Left lung (tissue), 10 donors: Measurements from ENCODE around the gene ISL2. TPM values are rescaled to one million over a fixed set of nuclear protein-coding genes. Genes with fewer than 3 reads are reported as not detected.

ENCODE experiments used
- ATAC-seq: fragments of 200-7000 bp; cut with Tn5 transposase; one replicate; pipeline ENCODE4 v1.9.1; 2020; ENCODE audit warnings: moderate library complexity
- DNase-seq, 4 donors: peaks; one replicate each; pipeline ENCODE4 v3.0.0-alpha.2; 2013 to 2020
- H3K27ac ChIP-seq, 2 donors: fragments of 200-600 bp; sonication (generic) in 1 of 2; one replicate each; pipeline versions ENCODE4 v1.5.0 to v1.8.0; 2020 to 2021
- H3K27me3 ChIP-seq, 2 donors: fragments of 200-600 bp; sonication (generic) in 1 of 2; one replicate each; pipeline versions ENCODE4 v1.5.0 to v1.8.0; 2020 to 2021
- H3K36me3 ChIP-seq, 2 donors: fragments of 200-600 bp; sonication (generic) in 1 of 2; one replicate each; pipeline versions ENCODE4 v1.5.0 to v1.8.0; 2020 to 2021
- H3K4me1 ChIP-seq, 2 donors: fragments of 200-600 bp; one replicate each; pipeline ENCODE4 v1.8.0; 2021
- H3K4me3 ChIP-seq, 2 donors: fragments of 200-600 bp; sonication (generic) in 1 of 2; one replicate each; pipeline versions ENCODE4 v1.5.0 to v1.8.0; 2020 to 2021; ENCODE audit warnings: mild to moderate bottlenecking in 1 of 2
- H3K9me3 ChIP-seq, 2 donors: fragments of 200-600 bp; sonication (generic) in 1 of 2; one replicate each; pipeline versions ENCODE4 v1.5.0 to v1.8.0; 2020 to 2021
- CTCF ChIP-seq, 2 donors: fragments of 200-600 bp; sonication (generic) in 1 of 2; IDR thresholded peaks; one replicate each; pipeline versions ENCODE4 v1.5.0 to v1.8.0; 2021; ENCODE audit warnings: antibody characterized with exemption in 2 of 2
- intact Hi-C, 2 donors: fragments of 100-400 bp; cut with DNase I; formaldehyde crosslinking; loops; one replicate each; pipeline versions ENCODE4 v1.11.2 to v1.14.2; 2022
- polyA plus RNA-seq, 6 donors: library from polyadenylated mRNA; unstranded; fragments of 120-200 nt; gene quantifications; one replicate each; pipeline ENCODE4 v1.2.1, GENCODE V29; 2013; ENCODE audit not compliant: insufficient read length in 6 of 6
- total RNA-seq, 2 donors: library from RNA; stranded (reverse); fragmentation: NEBNext Ultra II Directional; extraction: Animal tissue kit (Norgen Biotek cat#: 25700); gene quantifications; one replicate each; pipeline ENCODE4 v1.2.1, GENCODE V29; 2021
- donor health status: DM: no; HTN: yes; CAD: no.
- donor health status: DM: no; HTN: no; CAD: no.

Gene ISL2
- total and polyA plus RNA-seq, 8 donors: 0.11 to 0.39 (median 0.16) TPM; not detected in 4

DNA sequence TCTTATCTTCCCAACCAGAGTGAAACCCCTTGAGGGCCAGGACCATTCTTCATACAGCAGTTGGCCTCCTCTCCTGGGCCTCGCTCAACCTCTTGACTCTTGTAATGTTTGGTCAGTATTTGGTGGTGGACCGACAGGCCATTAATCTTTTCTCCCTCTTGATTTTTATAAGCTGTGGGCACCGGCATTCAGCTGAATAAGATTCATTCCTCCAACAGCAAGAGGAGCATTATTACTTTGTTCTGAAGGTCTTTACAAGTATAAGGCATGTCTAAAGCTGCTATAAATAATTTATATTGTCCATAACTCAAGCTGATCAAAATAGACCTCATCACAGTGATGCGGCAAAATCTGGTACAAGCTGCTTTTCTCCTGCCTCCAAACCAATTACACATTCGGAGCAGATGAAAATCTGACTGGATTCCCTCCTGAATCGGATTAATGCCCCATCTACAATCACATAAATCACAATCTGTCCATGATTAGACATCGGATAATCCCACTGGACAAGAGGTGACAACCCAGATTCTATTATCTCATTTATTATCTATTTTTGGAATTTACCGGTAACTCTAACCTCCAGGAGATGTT, 8.4 kb upstream of the ISL2 start:
- Histone ChIP-seq H3K4me3 (no peak overlapping the region), H3K4me1 (no peaks in the 10 kb centered on the region), H3K36me3 (no peaks in the 10 kb centered on the region), H3K27me3 (peaks cover 4 to 82% of the 10 kb centered on the region in 2 donors), H3K27ac (no peak overlapping the region), H3K9me3 (no peaks in the 10 kb centered on the region)
- intact Hi-C loops: loop anchor here in 1 of 2 donors (5.0 kb wide), 1 partner anchor 136 kb away; no protein-coding TSS in a partner anchor
- ATAC-seq (no peak), DNase-seq (no peak)
- no peak for TF ChIP-seq CTCF (IDR thresholded peaks at IDR 0.05)

DNA sequence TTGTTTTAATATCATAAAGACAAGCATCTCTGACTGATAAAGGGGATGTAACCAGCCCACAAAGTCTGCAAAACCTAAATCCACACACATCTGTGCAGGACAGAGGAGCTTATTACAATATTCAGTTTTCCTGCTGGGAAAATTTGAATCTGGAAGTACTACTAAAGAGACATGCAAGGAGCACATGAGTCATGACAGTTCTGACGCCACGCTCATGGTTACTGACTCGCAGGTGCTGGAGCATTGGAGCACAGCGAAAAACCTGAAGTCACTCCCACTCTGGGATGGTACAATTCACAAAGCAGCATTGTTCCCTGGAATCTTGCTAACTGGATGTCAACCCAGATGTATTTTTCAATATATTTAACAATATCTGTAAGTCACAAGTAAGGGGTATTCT, 7.6 kb upstream of the ISL2 start:
- intact Hi-C loops: loop anchor here in 1 of 2 donors (5.0 kb wide), 1 partner anchor 137 kb away; no protein-coding TSS in a partner anchor
- no peaks in the 10 kb centered on the region for H3K9me3 ChIP-seq
- H3K4me3 ChIP-seq: no peak overlapping the region
- H3K4me1 ChIP-seq: no peaks in the 10 kb centered on the region
- no peak for ATAC-seq
- H3K27me3 ChIP-seq: peaks cover 12 to 82% of the 10 kb centered on the region in 2 donors
- no peak for DNase-seq
- no peaks in the 10 kb centered on the region for H3K36me3 ChIP-seq
- no peak for TF ChIP-seq CTCF (IDR thresholded peaks at IDR 0.05)
- H3K27ac ChIP-seq: no peak overlapping the region

DNA sequence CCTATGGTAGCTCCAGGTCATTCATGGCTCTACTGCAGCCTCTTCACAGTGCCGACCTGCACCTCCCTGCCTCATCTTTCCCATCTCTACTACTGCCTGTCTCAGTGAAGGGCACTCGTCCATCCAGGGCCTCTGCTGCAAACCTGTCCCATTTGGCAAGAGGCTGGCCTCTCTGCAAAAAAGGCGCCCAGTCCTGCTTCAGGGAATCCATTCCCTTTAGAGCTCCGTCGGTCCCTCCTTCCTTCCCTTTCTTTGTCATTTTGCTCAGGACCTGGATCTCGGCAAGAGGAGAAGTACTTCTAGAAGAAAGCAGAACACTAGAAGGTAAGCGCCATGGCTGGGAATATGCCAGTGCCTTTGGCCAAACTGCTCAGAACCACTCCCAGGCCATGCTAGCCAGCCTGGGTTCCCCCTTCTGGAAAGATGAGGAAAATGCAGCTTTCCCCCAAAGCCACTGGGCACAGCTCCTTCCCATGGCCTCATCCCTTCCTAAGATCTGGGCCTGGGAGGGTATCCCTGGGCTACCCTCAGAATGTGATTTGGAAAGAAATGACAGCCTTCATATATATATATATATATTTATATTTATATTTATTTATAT, 6.4 kb upstream of the ISL2 start:
- H3K4me1 ChIP-seq: peaks cover 0 to 2% of the 10 kb centered on the region in 2 donors
- intact Hi-C loops: no loop called here
- H3K9me3 ChIP-seq: no peaks in the 10 kb centered on the region
- ATAC-seq (peak; percentile 94), DNase-seq (peak in 1 of 4 donors; percentile 62)
- H3K36me3 ChIP-seq: no peaks in the 10 kb centered on the region
- TF ChIP-seq CTCF (IDR thresholded peaks at IDR 0.05): peak; percentile 42 to 51
- no peak overlapping the region for H3K27ac ChIP-seq
- H3K4me3 ChIP-seq: no peak overlapping the region
- peaks cover 19 to 82% of the 10 kb centered on the region in 2 donors for H3K27me3 ChIP-seq

GRCh38 chr15:76332796-76333195, 3.8 kb upstream of the ISL2 start:
- Histone ChIP-seq H3K36me3 (no peaks in the 10 kb centered on the region), H3K27ac (no peak overlapping the region), H3K4me3 (no peak overlapping the region), H3K27me3 (peaks cover 46 to 82% of the 10 kb centered on the region in 2 donors), H3K4me1 (peaks cover 0 to 25% of the 10 kb centered on the region in 2 donors), H3K9me3 (no peaks in the 10 kb centered on the region)
- no peak for DNase-seq
- no peak for TF ChIP-seq CTCF (IDR thresholded peaks at IDR 0.05)
- intact Hi-C loops: no loop called here
- no peak for ATAC-seq

DNA sequence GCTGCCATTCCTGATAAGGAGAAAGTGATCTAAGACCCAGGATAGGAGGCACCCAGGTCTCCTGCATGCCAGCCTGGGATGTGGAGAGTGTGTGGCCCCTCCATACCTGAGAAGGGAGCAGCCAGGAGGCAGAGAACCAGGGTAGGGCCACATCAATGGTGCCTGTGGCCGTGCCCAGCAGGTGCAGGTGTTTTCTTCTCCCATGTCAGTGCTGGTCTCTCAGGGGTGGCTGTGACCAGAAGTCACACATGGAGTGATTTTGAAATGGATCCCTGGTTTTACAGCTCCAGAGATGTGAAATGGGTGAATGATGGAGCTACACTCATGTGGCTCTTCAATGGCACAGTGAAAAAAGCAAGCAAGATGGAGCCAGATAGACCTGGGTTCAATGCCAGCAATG, 3.3 kb upstream of the ISL2 start:
- Histone ChIP-seq H3K27me3 (peaks cover 51 to 82% of the 10 kb centered on the region in 2 donors), H3K4me1 (peaks cover 0 to 30% of the 10 kb centered on the region in 2 donors), H3K9me3 (no peaks in the 10 kb centered on the region), H3K4me3 (no peak overlapping the region), H3K27ac (no peak overlapping the region), H3K36me3 (no peaks in the 10 kb centered on the region)
- DNase-seq: no peak
- intact Hi-C loops: no loop called here
- no peak for TF ChIP-seq CTCF (IDR thresholded peaks at IDR 0.05)
- no peak for ATAC-seq
